Left kidney (tissue), 2 donors: Measurements from ENCODE around the gene PFKP. TPM values are rescaled to one million over a fixed set of nuclear protein-coding genes. Genes with fewer than 3 reads are reported as not detected.

Experiments
- DNase-seq: peaks from one replicate; pipeline ENCODE4 v3.0.0-alpha.2; 2013
- polyA plus RNA-seq: library from polyadenylated mRNA; unstranded; fragments of 120-200 nt; gene quantifications from one replicate; pipeline ENCODE4 v1.2.1, GENCODE V29; 2013; ENCODE audit not compliant: insufficient read length

Gene PFKP
- polyA plus RNA-seq, 1 donor: 31.5 TPM

DNA sequence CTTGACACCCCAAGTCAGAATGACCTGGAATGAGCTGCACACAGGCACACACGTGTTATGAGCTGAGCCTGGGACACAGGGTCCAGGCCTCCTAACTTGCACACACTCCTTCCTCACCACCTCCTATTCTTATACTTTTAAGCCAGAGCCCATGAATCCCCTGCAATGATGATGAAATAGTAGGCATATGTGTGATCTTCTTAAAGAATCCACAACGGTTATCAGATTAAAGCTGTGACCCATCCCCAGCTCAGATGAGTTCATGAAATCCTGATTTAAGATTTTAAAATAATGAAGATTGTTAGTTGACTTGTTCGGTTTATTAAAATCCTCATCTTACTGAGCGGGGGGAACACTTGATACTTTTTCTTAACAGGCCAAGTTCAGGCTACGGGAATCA, 66.6 kb downstream of the PFKP start:
- DNase-seq: no peak

DNA sequence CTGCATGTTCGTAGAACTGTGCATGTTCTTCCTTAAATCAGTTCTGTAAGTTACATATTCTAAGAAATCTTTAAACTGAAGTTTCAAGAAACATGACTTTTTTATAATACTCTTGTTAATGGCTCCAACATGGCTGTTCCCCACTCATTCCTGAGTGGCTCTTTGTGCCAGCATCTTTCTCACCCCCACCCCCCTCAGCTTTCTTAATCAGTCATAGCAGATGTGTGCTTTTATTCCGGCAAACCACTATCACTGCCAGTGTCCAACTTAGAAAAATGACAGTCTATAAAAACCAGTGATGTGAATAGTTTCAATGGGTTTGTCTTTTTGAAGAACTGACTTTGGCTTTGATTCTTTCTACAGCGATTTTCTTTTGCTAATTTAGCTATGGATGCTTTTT, 67.7 kb downstream of the PFKP start:
- no peak for DNase-seq

DNA sequence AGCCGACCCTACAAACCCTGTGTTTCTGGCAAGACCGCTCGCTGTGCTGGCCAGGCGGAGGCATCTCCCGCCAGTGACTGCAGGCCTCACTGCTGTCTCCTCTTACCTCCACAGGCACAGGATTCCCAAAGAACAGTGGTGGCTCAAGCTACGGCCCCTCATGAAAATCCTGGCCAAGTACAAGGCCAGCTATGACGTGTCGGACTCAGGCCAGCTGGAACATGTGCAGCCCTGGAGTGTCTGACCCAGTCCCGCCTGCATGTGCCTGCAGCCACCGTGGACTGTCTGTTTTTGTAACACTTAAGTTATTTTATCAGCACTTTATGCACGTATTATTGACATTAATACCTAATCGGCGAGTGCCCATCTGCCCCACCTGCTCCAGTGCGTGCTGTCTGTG, 69.0 kb downstream of the PFKP start:
- no peak for DNase-seq

DNA sequence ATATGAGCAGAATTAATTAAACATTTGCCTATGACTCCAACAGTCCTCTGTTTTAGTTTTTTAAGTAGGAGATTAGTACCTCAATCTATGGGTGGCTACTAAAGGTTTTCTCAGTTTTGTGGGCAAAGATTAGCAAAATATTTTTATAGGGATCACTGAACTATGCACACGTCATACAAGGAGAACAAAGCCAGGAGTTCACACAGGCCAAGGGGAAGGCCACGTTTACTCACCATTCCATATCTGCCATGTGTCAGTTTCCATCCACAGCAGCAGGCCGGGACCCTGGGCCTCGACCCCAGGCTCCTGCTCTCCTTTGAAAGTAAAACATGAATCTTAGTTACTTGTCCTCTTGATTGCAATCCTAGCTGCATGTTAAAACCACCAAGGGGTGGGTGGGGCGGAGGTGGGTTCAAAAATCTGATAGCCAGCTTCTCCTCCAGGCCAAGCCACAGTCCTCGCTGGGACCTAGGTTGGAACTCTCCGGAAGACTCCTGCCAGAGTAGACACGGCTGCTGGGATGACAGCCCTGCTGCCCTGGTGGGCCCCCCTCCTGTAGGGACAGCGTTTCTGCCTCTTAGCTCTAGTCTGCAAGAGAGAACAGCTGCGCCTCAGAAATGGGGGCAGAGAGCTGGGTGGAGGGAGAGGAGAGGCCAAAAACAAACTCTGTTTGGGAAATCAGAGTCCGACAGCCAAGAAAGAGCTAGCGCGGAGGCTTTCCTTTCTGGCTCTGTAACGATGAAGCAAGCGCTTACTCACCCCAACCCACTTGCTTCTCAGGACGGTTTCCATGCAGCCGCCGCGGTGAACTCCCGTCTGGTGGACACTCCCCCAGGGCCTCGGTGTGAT, 69.6 kb downstream of the PFKP start:
- no peak for DNase-seq

DNA sequence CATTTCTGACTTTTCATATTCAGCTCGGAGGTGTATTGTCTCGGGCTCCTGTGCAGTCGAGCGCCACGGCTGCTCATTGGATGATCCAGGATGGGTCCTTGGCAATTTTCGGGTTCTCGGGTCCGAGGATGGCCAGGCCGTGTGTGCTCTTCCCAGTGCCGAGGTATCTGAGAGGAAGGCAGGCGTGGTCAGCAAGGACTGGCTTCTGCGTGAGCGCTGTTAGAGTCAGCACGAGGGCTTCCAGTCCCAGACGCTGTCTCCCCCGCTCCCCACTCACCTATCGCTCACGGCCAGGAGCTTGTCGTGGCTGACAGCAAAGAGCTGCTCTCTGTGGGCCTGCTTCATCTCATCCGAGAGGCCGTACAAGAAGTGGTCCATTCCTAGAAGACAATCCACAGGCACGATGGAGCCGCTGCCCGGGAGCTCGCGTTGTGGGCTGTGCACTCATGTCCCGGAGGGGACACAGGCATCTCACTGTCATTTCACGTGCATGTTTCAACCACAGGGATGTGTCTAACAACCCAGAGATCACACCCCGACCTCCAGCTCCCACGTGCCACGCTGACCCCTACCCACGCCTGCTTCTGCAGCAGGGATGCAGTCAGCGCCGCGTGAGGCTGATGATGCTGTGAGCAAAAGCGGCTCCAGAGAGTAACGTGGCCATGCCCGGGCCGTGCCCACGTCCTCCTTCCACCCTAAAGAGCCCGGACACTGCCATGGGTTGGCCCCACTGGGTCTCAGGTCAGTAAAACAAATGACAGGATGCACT, 70.8 kb downstream of the PFKP start:
- DNase-seq: no peak

DNA sequence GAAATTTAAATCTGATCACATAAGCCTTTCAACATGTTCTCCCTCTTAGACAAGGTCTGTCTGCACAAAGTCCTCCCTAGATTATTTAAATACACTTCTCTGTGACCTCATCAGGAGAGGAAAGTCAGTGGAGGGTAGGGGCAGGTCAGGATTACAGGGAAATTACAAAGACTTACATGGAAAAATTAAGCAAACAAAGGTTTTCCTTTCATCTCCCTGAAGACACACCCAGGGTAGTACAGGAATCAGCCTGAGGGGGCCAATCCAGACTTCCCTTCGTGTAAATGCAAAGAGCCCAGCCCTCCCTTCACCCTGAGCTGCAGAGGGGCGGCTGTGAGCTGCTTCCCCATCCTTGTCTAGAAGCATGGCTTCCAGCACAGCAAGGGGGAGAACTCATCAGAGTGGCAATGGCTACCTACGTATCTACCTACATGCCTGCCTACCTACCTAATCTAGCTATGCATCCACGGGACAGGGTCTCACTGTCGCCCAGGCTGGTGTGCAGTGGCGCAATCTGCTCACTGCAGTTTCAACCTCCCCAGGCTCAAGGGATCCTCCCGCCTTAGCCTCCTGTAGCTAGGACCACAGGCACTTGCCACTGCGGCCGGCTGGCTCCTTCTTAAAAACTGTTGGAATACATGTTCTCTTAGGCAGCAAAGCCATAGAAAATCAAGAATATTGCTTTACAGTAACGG, 72.0 kb downstream of the PFKP start:
- DNase-seq: no peak

DNA sequence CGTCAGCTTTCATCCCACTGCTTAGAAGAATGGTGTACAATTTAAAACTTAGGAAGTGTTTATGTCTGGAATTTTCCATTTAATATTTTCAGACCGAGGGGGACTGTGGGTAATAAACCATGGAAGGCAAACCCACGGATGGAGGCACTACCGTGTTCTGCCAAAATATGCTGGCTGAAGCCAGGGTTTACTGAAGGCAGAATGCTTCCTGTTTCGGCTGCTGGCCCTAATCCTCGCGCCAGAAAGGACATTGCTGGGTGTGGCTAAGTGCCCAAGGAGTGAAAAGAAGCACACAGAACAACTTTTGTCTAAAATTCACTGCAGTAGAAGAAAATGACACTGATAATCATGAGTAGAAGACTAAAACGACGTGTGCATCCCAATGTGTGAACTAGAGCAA, 72.9 kb downstream of the PFKP start:
- no peak for DNase-seq

DNA sequence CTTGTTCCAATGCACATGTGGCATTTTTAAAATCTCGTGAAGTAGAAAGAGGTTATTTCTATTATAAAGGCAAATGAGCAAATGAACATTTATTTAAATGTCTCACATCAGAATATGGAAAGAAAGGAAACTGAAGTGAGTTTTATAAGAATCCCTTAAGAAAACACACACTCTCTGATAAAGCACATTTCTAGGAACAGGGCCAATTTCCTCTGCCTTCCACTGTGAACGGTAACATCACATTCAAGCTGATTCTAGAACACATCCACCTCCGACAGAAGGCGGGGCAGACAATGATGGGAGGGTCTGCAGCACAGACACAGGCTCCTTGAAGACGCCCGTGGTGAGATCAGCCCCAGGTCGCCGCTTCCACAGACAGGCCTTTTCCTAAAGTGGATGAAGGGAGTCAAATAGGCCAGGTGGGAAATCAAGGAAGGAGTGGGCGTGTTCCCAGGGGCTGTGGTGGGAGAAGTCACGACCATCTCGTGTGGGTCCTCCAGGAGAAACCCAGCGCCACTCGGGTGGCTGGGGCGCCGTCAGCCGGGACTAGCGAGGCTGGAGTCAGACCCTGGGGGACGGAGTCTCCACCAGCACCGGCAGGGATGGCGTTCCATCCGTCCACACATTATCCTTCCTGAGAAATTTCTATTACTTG, 74.1 kb downstream of the PFKP start:
- DNase-seq: no peak

DNA sequence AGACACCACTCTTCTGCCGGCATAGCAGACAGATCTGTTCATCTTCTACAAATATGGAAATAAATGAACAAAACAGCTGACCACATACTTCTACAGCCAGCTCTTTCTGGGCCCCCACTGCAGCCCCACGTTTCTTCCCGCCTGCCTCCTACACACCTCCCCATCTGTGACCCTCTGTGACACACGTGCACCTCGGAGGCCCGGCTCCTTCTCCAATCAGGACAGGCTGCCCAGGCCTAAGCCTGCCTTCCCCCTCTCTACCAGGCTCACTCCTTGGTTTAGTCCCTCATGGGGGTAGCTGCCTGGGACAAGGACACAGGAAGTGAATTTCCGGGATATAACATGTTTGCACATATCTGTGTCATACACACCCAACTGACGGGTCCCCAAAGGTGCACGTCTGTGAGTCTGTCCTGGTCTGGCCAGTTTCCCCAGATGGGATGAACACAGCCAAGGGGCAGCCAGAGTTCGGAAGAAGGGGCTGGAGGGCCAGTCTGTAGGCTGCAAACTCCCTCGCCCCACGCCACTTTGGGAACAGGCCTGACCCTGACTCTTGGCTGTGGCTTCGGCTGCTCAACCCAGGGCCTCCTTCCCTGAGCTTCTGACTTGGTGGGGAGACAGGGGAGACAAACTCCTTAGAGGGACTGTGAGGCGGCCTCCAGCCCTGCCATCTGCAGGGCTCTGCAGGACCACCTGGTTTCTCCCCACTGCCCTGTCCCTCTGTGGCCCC, 75.0 kb downstream of the PFKP start:
- no peak for DNase-seq

DNA sequence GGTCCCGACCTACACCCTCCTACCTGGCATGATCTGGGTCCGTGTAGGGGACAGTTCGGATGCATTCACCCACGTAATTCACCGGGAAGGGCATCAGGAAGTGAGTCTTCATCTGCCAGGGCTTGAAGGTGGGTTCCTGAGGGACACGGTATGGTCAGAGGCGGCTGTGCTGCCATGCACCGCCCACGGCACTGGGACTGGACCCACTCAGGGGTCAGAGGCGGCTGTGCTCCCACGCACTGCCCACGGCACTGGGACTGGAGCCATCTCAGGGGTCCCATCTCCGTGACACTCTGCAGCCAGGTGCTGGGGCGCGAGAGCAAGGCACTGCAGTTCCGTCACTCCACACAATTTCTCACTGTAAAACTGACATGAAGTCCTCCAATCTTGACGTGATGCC, 76.0 kb downstream of the PFKP start:
- no peak for DNase-seq

DNA sequence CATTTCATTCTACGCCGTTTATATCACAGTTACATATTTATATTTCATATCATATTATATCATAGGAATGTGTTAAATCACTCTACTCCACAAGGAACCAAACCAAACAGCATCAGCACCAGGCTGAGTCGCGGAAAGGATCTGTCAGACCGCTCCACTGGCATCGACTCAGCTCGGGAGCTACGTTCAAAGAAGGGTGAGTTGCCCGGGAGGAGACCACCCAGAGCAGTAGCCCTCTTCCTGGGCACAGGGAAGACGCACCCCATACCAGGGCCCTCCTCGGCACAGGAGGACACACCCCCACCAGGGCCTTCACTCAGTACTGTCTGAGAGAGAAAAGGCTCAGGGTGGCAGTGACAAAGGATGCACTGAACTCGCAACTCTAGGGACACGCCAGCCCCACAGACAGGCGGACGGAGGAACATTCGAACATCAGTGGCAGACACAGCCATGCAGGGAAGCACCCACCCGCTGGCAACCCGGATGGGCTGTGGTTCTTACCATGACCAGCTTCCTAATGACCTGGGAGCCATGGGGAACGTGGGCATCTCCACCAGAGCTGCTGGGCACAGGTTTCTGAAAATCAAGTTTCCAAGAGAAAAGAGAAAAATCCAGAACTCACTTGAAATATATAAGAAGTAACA, 76.6 kb downstream of the PFKP start:
- DNase-seq: no peak

DNA sequence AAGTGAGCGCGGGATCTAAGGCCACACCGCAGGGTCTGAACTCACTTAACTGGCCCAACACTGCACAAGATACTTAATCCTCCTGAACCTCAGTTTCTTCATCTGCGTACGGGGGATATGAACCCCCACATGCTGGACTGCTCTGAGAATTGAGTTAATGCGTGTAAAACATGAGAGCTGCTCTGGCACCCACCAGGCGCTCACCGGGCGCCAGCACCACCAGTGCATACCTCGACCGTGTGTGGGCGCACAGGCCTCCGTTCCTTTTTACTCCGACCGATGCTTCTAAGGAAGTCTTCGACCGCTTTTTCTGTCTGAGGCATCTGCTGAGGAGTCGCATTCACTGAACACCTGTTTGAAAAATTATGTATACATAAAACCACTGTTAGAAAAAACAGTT, 78.0 kb downstream of the PFKP start:
- no peak for DNase-seq

DNA sequence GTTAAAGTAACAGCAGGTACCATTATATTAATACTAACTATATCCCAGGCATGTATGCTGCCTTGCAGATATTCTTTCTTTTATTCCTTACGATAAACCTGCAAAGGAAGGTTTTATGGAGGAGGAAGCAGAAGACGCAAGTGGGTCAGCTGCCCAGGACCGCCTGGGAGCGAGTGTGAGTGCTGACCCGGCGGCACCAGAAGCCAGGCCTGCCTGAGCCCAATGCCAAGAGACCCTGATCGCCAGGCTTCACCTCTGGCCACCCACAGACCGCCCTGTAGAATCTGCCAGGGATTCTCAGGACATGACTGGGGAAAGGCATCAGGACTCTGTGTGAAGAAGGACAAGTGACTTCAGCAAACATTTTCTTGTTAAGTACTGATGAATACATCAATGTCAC, 78.9 kb downstream of the PFKP start:
- no peak for DNase-seq

DNA sequence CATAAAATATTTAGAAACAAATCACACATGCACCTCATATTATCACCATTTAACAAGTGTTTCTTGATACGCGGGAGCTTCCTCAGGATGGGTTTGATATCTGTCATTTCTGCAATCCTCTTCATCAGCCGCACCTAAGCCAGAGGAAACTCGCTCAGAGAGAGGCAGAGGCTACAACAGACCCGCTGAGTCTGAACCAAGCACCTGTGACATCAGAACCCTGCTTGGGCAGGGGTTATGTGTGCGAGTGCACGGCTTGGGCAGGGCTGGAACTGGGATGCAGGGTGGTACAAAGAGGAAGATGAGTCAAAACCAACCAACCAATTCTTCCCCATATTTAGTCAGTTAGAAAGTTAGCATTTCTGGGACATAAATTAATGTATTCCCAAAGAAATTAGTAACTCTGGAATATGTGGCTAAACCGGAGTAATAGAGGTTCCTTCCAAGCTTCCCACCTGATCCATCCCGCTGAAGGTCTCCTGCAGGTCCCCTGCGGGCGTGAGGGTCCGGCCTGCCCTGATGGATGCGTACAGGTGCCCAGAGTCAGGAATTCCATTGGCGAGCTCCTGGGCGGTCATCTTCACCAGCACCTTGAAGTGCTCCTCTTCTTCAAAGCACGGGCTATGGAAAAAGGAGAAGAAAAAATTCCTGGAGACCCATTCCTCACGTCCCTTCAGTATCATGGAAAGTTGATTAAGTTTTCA, 79.9 kb downstream of the PFKP start:
- no peak for DNase-seq

DNA sequence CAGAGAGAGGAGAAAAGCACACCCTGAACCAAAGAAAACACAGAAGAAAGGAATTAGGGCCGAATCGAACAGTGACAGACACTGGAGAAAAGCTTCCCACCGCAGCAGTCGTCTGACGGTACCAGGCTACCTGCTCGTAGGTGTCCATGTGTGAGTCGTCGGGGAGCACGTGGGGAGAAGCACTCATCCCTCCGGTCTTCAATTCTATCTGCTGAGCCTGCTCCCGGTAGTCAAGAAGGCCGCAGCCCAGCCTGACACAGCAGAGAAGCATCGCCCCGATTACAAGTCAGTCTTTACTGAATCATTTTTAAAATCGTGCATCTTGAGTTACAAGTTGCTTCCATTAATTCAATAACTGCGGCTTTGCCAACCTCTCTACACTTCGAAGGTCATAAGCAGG, 80.7 kb downstream of the PFKP start:
- DNase-seq: no peak

DNA sequence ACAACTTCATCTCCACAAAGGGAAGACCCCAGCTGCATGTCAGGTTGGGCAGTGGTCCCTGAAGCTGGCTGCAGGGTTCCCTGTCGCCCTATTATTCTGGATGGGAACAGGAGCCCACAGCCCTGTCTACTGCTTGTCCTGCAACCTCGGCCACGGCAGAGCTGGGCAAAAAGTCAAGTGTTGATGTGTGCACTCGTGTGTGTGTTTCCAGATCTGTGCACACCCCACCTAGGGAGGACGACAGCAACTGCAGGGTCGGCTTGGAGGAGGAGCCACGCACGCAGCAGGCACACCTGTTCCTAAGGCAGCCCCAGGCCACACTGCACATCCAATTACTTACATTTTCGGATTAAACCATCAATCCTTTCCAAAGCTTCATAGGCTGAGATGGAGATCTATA, 81.6 kb downstream of the PFKP start:
- no peak for DNase-seq

DNA sequence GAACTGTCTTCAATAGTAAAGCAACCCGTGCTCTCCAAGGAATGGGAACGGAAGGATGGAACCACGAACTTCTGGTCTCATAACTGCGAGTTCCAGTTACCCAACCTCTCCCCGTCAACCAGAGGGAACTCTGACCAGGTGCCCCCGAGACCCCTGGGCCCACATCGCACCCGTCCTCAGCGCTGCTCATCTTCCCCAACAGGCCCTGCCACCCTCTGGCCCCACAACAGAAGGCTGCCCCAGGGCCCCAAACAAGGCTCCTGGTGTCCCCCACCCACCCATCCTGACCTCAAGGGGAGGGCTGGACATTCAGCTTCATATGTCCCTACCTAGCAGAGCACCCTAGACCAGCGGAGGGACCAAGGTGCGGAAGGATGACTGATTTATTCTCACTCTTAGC, 82.6 kb downstream of the PFKP start:
- DNase-seq: no peak

DNA sequence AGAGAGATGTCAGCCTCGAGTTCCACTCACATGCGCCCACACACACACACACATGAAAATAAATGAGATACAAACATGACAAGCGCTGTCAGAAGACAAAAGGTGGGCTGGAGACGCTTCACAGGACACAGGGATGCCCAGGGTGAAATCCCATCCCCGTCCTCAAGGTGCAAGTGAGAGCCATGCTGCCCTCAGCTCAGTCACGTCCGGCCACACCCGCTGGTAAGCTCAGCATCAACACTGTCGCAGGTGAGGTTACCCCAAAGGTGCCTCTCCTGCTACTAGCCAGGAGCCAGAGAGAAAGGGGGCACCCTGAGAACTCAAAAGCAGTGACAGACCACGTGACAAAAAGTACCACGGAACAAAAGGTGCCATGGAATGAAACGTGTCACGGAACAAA, 83.0 kb downstream of the PFKP start:
- DNase-seq: no peak

DNA sequence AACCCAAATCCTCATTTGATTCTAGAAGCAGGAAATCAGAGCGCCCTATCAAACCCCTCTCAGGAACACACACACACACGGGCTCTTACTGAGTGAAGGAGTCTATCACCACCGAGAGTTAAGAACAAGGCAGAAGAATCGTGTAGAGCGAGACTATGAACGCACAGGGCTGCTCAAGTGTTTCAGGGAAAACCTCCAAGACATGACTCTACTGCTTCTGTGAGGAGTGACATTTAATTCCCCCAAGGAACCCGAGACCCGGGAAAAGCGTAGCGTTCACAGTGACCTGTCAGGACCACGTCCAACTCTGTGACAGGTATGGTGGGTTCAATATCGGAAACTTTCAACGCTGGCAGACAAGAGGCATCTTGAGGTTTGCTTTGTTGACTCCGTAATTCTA, 83.6 kb downstream of the PFKP start:
- no peak for DNase-seq

DNA sequence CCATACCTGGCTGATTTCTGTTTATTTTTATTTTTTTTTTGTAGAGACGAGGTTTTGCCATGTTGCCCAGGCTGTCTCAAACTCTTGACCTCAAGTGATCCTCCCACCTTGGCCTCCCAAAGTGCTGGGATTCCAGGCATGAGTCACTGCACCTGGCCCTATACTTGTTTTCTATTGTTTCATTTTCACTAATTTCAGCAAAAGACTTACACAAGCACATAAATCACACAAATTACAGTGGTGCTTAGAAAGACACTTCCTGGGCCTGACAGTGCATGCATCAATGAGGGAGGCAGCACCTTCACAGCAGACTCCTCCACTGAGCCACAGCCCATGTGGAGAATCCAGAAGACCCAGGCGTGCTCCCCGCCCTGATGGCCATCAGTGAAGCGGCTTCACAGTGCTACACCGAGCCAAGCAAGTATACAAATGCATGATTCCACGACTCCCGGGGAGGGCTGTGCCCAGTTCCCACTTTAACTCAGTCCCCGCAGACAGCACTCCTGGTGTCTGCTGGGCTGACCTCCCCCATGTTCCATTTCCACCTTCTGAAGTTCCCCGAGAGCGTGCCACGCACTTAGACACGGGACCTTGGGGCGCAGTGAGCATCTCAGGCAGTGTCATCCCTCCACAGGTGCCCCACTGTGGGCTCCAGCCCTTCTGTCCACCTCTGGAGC, 84.7 kb downstream of the PFKP start:
- no peak for DNase-seq
